Measurements from ENCODE around the gene SLMAP.

- TF ChIP-seq, protein P1, sequence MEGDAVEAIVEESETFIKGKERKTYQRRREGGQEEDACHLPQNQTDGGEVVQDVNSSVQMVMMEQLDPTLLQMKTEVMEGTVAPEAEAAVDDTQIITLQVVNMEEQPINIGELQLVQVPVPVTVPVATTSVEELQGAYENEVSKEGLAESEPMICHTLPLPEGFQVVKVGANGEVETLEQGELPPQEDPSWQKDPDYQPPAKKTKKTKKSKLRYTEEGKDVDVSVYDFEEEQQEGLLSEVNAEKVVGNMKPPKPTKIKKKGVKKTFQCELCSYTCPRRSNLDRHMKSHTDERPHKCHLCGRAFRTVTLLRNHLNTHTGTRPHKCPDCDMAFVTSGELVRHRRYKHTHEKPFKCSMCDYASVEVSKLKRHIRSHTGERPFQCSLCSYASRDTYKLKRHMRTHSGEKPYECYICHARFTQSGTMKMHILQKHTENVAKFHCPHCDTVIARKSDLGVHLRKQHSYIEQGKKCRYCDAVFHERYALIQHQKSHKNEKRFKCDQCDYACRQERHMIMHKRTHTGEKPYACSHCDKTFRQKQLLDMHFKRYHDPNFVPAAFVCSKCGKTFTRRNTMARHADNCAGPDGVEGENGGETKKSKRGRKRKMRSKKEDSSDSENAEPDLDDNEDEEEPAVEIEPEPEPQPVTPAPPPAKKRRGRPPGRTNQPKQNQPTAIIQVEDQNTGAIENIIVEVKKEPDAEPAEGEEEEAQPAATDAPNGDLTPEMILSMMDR (IDR thresholded peaks at IDR 0.05; ENCODE audit: low read length) = no peak
- TF ChIP-seq EZH2phosphoT487 (IDR thresholded peaks at IDR 0.05; ENCODE audit: low read length) = no peak
Measured at GRCh38 chr3:57958642-57959422, 202.7 kb downstream of the SLMAP start.

Data from MM.1S (cell line).